HTERT RPE-1 (cell line): Measurements from ENCODE around the gene LZTR1.

Source experiments
- in situ Hi-C: fragments of 300-500 bp; cut with MboI; formaldehyde crosslinking; loops from 4 replicates; pipeline ENCODE4 v1.14.3; 2020; ENCODE audit warnings: low sequenced_read_pairs

LZTR1 gene

DNA sequence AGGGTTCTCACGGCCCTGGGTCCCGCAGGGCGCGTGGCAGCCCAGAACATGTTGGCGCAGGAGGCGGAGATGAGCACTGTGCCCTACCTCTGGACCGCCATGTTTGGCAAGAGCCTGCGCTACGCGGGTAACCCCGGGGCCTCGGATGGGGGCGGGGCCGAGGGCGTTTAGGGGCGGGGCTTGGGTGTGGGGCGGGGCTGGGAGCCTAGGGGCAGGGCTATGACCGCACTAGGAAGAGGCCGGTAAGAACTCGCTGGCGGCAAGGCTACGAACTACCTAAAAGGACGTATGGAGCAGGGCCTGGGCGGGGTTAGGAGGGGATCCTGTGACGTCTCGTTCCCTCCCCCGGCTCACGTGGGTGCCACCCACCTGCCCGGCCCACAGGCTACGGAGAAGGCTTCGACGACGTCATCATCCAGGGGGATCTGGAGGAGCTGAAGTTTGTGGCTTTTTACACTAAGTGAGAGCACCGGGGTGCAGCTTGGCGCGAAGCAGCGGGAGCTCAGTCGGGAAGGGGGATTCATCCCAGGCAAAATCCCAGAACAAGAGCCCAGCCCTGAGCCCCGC lies 2.8 kb upstream of the LZTR1 start:
- in situ Hi-C loops: no loop called here

DNA sequence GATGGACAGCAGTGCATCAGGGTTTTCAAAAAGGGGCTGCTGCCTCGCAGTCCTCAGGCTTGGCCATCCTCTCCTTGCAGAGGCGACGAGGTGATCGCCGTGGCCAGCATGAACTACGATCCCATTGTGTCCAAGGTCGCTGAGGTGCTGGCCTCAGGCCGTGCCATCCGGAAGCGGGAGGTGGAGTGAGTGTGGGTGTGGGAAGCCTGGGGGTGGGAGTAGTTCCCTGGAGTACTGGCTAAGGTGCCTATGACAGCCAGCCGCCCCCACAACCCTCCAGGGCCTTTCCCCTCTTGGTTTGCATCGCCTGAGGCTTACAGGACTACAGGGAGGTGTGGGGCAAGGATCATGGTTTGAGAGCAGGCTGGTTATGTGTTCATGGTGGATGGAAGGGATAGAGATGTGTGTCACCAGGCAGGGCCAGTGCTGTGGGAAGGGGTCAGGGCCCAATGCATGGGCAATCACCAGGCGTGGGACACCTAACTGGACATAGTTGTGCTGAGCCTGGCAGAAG lies 2.1 kb upstream of the LZTR1 start:
- in situ Hi-C loops: no loop called here

DNA sequence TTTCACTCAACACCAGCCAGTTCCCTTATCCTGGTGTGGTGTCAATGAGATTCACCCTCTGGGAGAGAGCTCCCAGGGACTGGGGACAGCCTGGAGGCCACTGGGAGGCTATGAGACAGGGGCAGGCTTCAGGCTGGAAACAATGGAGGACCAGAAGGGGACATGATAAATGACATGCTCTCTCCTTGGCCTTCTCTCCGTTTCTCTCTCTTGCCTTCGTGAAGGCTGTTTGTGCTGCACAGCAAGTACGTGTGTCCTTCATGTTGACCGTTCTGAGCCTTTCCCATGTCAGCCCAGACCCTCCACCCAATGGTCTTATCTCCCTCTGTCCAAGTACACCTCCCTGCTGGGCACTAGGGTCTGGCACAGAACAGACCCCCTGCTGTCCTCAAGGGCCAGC lies 1.6 kb upstream of the LZTR1 start:
- in situ Hi-C loops: no loop called here

DNA sequence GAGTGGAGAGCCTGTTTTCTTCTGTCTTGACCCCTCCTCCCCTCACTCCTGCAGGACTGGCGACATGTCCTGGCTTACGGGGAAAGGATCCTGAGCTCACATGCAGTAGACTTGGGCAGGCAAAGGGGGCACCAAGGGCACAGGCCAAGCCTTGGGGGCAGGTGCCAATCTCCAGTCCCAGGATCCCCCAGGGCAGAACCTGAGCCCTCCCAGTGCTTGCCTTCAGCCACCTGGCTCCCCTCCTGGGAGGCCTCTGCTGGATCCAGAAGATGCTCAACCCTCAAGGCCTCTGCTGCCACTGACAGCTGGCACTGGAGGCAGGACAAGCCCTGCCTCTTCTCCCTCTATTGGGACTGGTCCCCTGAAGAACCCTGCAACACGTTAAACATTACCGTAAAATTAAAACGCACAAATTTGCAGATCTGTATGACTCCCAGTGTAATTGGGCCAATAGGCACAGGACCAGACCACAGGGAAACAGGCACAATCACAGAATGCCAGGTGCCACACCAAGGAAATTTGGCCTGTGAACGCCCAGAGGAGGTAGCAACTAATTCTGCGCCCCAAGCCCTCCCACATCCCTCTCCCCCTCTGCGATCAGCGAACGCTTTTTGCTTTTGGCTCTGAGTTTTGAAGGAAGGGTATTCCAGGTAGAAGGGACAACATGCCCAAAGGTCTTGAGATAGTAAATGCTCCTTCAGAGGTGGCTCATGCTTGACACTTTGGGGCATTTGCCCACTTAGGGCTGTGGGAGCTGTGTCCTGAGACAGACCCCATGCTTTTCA lies 967 bp upstream of the LZTR1 start:
- in situ Hi-C loops: no loop called here

DNA sequence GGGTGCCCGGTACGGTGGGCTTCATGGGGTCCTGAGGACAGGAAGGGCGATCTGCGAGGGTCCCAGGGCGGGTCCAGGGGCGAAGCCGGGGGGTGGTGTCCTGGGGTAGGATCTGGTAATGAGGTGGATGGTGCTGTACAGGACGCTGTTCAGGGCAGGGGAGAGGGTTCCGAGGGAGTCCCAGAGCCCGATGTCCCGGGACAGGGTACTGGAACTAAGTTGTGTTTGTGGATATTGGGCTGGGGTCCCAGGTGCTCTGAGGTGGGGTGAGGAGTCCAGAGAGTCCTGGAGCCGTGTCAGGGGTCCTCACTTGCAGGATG lies 426 bp downstream of the LZTR1 start:
- in situ Hi-C loops: no loop called here

DNA sequence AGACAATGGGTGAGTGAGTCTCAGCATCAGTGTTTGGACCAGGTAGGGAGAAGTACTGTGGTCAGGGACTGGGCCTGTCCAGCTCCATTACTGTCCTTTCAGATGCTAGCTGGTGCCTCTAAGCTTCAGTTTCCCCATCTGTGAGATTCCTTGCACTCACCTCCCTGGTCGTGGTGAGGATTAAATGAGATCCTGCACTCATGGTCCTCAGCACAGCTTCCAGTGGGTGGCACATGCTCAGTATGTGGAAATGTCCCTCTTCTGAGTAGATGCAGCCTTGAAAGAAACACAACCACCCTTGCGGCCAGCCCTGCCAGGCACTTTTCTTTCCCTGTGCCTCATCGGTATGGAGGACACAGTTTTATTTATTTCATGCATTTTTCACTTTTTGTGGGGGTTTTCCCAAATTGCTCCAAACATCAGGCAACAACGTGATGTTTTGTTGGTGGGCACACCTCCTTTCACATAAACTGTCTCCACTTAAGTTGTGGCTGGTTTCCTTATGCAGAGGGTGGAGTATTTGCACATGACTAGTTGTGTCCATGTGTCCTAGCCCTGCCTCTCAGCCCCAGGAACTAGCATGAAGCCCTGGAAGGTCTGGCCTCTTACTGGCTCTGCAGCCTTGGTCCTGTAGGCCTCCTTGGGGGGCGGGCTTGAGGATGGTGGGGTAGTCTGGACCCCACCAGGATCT lies 1.1 kb downstream of the LZTR1 start:
- in situ Hi-C loops: no loop called here

DNA sequence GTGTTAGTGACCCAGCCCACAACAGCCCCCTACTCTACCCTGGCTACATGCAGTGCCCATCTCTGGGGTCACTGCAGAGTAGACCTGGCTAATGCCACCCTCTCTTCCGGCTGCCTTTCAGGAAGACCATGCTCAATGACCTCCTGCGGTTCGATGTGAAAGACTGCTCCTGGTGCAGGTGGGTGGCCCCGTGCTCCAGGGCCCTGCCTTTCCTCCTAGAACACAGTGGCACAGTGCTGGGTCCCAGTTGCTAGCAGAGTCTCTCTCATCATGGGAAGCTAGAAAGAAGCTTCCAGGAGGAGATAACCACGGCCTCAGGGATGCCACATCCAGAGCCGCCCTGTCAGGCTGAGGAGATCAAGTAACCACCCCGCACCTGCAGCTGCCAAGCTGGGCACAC lies 3.6 kb downstream of the LZTR1 start:
- in situ Hi-C loops: no loop called here

DNA sequence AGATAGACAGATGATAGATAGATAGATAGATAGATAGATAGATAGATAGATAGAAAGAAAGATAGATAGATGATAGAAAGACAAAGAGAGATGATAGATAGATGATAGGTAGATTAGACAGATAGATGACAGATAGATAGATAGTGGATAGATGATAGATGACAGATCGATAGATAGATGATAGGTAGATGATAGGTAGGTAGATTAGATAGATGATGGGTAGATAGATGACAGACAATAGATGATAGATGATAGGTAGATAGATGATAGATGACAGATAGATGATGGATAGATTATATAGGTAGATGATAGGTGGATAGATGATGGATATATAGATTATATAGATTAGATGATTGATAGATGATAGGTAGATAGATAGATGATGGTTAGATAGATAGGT lies 4.3 kb downstream of the LZTR1 start:
- in situ Hi-C loops: no loop called here

DNA sequence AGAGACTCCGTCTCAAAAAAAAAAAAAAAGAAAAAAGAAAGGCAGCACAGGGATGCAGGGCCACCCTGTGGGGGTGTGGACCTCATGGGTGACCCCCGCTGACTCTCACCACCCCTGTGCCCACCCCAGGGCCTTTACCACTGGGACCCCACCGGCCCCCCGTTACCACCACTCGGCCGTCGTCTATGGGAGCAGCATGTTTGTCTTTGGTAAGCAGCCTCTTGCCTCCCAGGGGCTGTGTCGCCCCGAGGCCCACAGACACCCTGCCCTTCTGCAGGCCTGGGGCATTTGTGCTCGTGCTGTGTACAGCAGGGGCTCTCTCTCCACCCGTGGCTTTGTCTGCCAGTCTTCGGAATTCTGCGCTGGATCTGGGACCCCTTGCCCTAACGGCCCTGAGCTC lies 5.3 kb downstream of the LZTR1 start:
- in situ Hi-C loops: no loop called here

DNA sequence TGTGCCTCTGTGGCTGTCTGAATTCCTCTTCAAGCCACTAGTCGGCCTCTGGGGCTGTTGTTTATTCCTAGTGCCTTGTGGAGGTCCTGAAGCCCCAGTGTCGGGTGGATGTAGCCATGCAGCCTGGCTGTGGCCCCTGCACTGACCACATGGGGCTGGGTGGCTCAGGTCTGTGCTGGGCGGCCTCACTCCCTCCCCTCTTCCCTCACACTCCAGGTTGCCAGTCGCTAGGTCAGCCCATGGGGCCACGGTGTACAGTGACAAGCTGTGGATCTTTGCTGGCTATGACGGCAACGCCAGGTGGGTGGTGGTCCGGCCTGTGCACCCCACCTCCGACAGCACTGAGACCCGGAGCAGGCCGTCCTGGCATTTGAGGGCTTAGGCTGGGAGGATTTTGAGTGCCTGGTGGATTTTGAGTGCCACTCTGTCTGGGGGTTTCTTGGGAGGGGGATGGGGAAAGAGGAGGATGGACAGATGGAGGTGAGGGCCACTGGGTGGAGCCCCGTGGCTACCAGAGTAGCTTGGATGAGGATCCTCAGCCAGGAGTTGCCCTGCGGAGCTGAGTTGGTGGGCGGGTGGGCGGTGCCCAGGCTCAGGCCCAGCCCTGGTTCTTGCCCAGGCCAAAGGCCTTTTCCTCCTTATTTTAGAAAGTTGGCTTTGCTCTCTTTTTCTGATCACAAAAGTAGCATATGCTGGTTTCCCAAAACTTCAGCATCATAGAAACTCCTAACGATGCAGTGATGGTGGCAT lies 6.7 kb downstream of the LZTR1 start:
- in situ Hi-C loops: no loop called here

DNA sequence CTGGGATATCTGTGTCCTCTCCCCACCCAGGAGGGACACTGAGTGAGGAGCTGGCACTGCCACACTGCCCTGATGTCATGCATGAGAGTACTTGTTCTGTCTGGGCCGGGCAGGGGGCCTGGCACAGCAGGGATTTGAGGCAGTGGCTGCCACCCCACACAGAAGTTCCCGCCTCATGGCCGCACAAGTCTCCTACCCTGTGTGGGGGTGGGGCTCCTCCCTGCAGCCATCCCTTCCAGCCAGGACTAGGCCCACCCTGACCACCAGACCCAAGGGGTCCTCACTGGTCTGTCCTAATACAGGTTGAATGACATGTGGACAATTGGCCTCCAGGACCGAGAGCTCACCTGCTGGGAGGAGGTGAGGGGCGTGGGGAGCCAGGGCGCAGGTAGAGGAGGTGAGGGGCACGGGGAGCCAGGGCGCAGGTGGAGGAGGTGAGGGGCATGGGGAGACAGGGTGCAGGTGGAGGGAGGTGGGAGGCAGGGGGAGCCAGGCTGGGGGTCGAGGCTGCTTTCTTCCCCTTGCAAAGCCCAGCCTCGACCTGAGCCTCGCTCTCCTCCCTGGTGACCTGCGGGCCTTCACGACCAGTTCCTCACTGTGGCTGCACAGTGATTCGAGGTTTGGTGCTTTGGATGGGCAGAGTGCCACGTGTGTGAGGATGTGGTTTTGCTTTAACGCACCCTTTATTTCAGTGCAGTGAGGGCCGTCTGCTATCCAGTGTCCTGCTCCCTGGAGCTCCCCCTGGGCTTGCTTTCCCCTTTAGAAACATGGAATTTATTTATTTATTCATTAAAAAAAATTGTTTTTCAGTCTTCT lies 7.4 kb downstream of the LZTR1 start:
- in situ Hi-C loops: no loop called here

DNA sequence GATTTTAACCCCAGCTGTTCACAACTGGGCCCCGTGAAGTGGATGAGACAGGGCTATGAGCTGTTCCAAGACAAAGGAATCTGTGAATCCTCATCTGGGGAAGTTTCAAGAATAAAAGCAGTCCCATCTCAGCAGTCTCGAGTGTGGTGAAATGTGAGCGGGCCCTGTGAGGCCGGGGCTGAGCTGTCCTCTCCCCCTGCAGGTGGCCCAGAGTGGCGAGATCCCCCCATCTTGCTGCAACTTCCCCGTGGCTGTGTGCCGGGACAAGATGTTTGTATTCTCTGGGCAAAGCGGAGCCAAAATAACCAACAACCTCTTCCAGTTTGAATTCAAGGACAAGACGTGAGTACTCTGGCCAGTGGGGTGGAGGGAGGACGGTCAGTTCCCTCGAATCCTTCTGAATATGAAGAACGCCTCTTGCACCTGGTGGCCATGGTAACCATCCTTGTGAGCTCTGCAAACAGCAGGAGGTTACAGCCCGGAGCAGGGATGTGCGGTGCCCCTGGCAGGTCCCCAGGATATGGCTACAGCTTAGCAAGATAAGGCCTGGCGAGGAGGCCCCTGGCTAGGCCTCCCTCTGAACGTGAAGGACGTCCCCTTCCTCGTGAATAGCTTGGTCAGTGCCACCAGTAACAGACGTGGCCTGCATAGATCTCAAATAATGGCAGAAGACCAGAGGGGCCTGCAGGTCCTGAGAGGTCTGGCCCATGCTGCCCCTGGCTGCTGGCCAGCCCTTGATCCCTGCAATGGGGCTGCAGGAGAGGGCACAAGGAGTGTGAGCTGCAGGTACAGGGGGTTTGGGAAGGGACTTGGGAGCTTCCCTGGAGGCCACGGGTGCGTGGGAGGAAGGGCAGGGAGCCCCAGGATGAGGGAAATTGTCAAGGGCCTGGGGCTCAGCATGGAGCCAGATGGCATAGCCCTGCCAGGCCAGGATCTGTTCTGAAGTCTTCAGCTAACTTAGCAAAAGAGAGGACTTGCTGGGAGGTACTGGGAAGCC lies 8.4 kb downstream of the LZTR1 start:
- in situ Hi-C loops: no loop called here

DNA sequence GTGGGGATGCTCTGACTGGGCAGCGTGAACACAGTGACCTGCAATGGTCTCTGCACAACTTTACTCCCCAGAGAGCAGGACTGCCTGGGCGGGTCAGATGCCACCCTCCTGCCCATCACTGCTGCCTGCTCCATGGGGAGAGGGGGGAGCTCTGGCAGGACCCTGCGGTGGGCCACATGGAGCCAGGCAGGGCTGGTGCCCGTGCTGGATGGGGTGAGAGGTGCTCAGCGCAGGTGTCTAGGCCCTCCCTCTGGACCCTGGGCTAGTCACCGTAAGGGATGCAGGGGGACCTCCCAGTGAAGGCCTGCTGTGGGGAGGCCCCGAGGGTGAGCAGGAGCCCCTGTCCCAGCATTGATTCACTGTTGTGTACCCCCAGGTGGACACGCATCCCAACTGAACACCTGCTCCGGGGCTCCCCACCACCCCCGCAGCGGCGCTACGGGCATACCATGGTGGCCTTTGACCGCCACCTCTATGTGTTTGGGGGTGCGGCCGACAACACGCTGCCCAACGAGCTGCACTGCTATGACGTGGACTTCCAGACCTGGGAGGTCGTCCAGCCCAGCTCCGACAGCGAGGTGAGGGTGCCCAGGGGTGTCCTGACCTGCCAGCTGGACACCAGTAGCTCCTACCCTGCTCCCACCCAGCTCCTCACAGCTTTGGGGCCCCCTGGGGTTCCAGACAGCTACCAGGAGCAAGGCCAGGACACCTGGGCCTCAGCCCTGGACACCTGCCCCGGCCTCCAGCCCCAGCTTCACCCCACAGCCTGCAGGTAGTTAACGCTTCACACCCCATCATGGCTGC lies 9.4 kb downstream of the LZTR1 start:
- in situ Hi-C loops: no loop called here

DNA sequence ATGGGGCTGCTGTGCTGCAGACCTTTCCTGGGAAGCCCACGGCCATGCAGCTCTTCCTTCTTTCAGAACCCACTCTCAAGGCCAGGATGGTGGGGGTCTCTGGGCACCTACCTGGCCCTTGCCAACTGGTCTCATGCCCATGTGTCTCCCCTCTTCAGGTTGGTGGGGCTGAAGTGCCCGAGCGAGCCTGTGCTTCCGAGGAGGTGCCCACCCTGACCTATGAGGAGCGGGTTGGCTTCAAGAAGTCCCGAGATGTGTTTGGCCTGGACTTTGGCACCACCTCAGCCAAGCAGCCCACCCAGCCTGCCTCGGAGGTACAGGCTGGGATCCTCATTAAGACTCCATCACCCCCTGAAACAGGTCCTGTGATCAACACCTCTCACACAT lies 10.0 kb downstream of the LZTR1 start:
- in situ Hi-C loops: no loop called here

DNA sequence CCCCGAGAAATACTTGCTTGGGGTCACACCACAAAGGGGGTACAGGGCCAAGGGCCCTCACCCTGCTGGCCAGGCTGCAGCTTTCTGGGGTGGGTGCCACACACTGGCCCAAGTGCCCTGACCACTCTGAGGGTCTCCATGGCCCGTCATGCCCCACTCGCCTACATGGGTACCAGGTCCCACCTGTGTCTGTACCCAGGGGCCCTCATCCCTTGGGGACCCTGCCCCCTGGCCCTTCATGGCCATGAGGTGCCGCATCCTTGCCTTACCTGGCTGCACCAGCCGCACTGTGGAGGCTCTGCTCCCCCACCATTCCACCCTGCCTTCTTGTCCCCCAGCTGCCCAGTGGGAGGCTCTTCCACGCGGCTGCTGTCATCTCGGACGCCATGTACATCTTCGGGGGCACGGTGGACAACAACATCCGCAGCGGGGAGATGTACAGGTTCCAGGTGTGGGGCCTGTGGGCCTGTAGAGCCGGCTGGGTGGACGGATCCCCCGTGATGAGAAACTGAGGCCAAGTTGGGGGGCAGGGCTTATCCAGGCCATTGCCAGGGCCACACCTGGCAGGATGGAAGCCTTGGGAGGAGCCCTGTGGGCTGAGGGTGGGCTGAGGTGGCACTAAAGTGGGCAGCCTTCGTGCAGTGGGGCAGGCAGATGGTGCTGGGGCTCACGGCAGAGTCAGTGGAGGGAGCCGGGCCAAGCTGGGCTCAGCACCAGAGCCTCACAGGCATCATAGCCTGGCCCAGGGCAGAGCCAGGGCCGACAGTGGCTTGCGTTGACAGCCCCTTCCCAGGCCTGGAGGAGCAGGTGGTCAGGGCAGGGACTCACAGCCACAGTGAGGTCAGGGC lies 10.6 kb downstream of the LZTR1 start:
- in situ Hi-C loops: no loop called here

DNA sequence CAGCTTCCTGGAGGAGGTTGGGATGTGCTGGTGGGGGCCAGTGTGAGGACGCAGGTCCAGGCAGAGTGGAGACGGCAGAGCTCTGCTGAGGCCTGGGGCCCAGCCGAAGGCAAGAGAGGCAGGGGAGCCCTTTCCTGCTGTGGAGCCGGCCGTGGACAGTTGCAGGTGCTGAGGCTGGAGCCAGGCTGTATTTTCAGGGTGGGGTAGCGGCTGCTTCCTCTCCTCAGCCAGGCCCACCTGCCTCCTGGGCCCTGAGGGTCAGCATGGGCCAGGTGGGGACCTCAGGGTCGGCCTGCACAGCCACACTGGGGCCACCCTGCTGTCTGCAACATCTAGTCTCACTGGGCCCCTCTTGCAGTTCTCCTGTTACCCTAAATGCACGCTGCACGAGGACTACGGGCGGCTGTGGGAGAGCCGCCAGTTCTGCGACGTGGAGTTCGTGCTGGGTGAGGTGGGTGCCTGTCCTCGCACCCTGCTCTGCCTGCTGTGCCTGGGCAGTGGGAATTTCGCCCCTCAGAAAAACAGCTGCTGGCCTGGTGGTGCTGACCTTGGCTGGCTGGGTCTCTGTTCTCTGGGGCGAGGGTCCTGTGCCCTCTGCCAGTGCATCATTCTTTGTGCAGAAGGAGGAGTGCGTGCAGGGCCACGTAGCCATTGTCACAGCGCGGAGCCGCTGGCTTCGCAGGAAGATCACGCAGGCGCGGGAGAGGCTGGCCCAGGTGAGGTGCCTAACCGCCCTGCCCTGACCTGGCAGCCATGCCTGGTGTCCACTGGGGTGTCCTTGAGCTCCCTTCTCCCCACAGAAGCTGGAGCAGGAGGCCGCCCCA lies 11.4 kb downstream of the LZTR1 start:
- in situ Hi-C loops: no loop called here
